ENCODE results near the gene MS4A4E. TPM values are rescaled to one million over a fixed set of nuclear protein-coding genes. Genes with fewer than 3 reads are reported as not detected.

MS4A4E gene
- total and polyA plus RNA-seq, 7 experiments from 2014 or later = 0.19 to 9.2 (median 2.1) TPM; not detected in 4

DNA sequence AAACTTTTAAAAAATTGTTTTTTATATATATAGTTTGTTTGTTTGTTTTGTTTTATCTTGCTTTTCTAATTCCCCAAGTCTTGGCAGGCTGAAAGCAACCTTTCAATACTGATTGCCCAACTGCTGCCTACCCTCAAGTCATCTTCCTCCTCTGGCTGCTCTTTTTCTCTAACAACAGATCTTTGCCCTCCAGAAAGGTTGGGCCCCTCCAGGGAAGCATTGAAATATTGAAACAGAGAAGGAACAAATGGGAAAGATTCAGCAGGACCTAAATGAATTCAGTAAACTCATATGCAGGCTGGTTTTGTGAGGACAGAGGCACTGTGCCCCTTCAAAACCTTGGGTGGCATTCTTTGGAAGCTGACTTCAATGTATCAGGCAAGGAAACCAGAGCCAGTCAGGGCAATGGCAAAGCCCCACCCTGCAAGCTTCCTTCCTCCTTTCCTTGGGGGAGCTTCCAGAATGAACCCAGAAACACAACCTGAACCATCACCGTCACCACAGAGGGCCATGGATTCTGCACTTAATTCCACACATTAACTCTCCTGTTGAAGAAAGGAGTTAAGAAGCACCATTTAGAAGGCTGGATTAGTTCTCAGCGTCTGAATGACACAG lies 59.2 kb downstream of the MS4A4E start:
- H3K27me3 Mint-ChIP-seq = peaks cover 6 to 34% (median 26%) of the 10 kb centered on the region in 5 donors
- H3K27ac ChIP-seq (ENCODE audit: low read depth, low read length) = no peak overlapping the region
- no peaks in the 10 kb centered on the region for H3K4me1 ChIP-seq (ENCODE audit: control insufficient read depth in 2 of 2, insufficient read depth in 2 of 2, low read length in 2 of 2)
- H3K9me3 Mint-ChIP-seq = peaks cover 0 to 12% (median 6%) of the 10 kb centered on the region in 11 donors
- ATAC-seq (peak; percentile 22), DNase-seq (no peak)
- intact Hi-C loops (cut with micrococcal nuclease) = no loop called here
- peaks cover 0 to 5% (median 0%) of the 10 kb centered on the region in 3 experiments for H3K9me3 ChIP-seq (ENCODE audit: control insufficient read depth in 2 of 3, low read length in 3 of 3)
- no peaks in the 10 kb centered on the region for H3K27me3 ChIP-seq (ENCODE audit: control insufficient read depth in 2 of 2, insufficient read depth in 2 of 2, low read length in 2 of 2)
- no peak overlapping the region for H3K27ac Mint-ChIP-seq
- H3K36me3 ChIP-seq (ENCODE audit: control insufficient read depth in 2 of 3, insufficient read depth in 3 of 3, low read length in 3 of 3) = no peaks in the 10 kb centered on the region
- peaks cover 0 to 7% (median 0%) of the 10 kb centered on the region in 7 donors for H3K4me1 Mint-ChIP-seq
- no peak overlapping the region for H3K4me3 ChIP-seq (ENCODE audit: low read length)
- ChIA-PET POLR2A (no interaction called here), CTCF (no interaction called here)
- peaks cover 0 to 7% (median 0%) of the 10 kb centered on the region in 5 donors for H3K36me3 Mint-ChIP-seq
- H3K4me3 Mint-ChIP-seq = no peak overlapping the region

DNA sequence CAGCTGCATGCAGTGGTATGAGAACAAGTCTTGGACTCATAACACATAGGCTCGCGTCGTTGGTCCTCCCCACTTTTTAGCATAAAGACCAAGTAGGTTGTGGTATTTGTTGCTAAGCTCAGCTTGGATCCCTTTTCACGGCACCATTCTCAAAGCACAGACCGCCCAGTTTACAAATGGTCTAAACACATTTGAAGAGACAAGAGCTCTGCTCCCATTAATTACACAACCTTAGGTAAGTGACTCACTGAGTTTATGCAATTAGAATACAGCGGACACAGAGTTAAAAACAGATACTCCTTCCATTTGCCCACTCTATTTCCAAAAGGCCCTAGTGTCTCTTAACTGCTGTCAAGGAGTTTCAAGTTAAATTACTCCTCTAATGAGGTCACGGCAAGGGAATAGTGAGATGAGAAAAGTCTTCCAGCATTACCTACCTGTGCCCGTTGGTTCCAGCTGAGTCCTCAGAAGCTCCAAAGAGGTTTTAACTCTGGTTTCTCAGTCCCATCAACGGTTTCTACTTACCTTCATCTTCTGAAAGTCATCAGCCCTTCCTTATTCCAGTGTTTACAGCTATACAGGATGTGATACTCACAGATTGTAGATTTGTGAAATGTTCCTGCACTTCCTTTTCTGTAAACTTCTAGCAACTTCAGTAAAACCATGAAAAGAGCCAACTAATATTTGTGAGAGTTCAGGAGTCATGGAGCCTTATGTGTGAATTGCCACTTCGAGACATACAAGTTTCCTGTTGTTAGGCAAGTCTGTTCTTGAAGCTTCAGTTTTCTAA lies 60.2 kb downstream of the MS4A4E start, which contains the start of gene MS4A6A:
MS4A6A (minus strand) TSS at position 543 of the 790 bp plus-strand sequence. CDS start 1,356 bp downstream, outside the sequence.
- ATAC-seq (peak; percentile 67), DNase-seq (no peak)
- peaks cover 6 to 38% (median 26%) of the 10 kb centered on the region in 5 donors for H3K27me3 Mint-ChIP-seq
- Histone ChIP-seq H3K4me1 (ENCODE audit: control insufficient read depth in 2 of 2, insufficient read depth in 2 of 2, low read length in 2 of 2) (no peaks in the 10 kb centered on the region), H3K9me3 (ENCODE audit: control insufficient read depth in 2 of 3, low read length in 3 of 3) (peaks cover 0 to 5% (median 0%) of the 10 kb centered on the region in 3 experiments), H3K27me3 (ENCODE audit: control insufficient read depth in 2 of 2, insufficient read depth in 2 of 2, low read length in 2 of 2) (no peaks in the 10 kb centered on the region), H3K4me3 (ENCODE audit: low read length) (no peak within 1 kb of the TSS), H3K36me3 (ENCODE audit: control insufficient read depth in 2 of 3, insufficient read depth in 3 of 3, low read length in 3 of 3) (no peaks in the 10 kb centered on the region), H3K27ac (ENCODE audit: low read depth, low read length) (no peak within 1 kb of the TSS)
- no peak within 1 kb of the TSS for H3K27ac Mint-ChIP-seq
- H3K4me1 Mint-ChIP-seq = peaks cover 0 to 7% (median 0%) of the 10 kb centered on the region in 7 donors
- intact Hi-C loops (cut with micrococcal nuclease) = no loop called here
- peaks cover 0 to 12% (median 6%) of the 10 kb centered on the region in 11 donors for H3K9me3 Mint-ChIP-seq
- peaks cover 0 to 7% (median 0%) of the 10 kb centered on the region in 5 donors for H3K36me3 Mint-ChIP-seq
- no peak within 1 kb of the TSS for H3K4me3 Mint-ChIP-seq
- CTCF ChIA-PET = no interaction called here
- POLR2A ChIA-PET = no interaction called here

DNA sequence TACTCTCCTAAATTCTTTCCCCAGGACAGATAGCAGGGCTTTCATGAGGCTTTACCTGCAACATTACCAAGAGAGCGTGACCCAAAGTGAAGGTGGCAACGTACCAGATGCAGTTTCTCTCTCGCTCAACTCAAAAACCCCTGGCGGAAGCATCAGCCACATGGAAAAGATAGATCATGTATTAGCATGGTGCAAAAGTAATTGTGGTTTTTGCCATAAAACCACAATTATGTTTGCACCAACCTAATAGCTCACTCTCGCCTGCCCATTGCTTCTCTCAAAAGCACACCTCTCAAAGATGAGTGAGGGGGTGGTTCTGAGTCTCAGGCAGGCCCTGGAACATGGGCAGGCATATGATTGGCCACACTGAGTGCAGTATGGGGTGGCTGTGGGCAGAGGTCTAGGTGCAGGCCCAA lies 67.1 kb downstream of the MS4A4E start:
- H3K9me3 ChIP-seq (ENCODE audit: control insufficient read depth in 2 of 3, low read length in 3 of 3) = no peaks in the 10 kb centered on the region
- ChIA-PET POLR2A (no interaction called here), CTCF (no interaction called here)
- H3K27ac Mint-ChIP-seq = no peak overlapping the region
- H3K36me3 ChIP-seq (ENCODE audit: control insufficient read depth in 2 of 3, insufficient read depth in 3 of 3, low read length in 3 of 3) = no peaks in the 10 kb centered on the region
- H3K4me3 ChIP-seq (ENCODE audit: low read length) = no peak overlapping the region
- DNase-seq (no peak), ATAC-seq (no peak)
- H3K27me3 ChIP-seq (ENCODE audit: control insufficient read depth in 2 of 2, insufficient read depth in 2 of 2, low read length in 2 of 2) = no peaks in the 10 kb centered on the region
- H3K27me3 Mint-ChIP-seq = peaks cover 2 to 40% (median 28%) of the 10 kb centered on the region in 5 donors
- H3K4me3 Mint-ChIP-seq = no peak overlapping the region
- no peaks in the 10 kb centered on the region for H3K4me1 ChIP-seq (ENCODE audit: control insufficient read depth in 2 of 2, insufficient read depth in 2 of 2, low read length in 2 of 2)
- H3K9me3 Mint-ChIP-seq = peaks cover 0 to 3% (median 0%) of the 10 kb centered on the region in 11 donors
- H3K27ac ChIP-seq (ENCODE audit: low read depth, low read length) = no peak overlapping the region
- peaks cover 0 to 2% (median 0%) of the 10 kb centered on the region in 7 donors for H3K4me1 Mint-ChIP-seq
- intact Hi-C loops (cut with micrococcal nuclease) = no loop called here
- H3K36me3 Mint-ChIP-seq = no peaks in the 10 kb centered on the region

DNA sequence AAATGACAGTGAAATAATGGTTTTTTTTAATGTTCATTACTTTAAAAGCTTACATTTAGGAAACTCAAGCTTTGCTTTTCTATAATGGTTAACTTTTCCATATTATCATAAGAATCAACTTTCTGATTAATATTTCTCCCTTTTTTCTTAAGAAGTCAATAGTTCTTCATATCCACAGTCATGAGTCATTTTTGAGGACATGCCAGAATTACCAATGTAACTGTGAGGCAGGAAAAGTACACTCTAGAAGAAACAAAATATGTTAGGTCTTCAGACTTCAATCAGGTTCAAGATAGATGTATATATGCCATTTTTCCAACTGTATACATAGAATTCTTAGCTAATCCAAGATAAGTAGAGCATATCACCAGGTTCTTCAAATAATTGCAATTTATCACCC lies 70.9 kb downstream of the MS4A4E start:
- ChIA-PET POLR2A (no interaction called here), CTCF (no interaction called here)
- intact Hi-C loops (cut with micrococcal nuclease) = no loop called here
- H3K9me3 Mint-ChIP-seq = peaks cover 0 to 28% (median 9%) of the 10 kb centered on the region in 11 donors
- Histone ChIP-seq H3K9me3 (ENCODE audit: control insufficient read depth in 2 of 3, low read length in 3 of 3) (peaks cover 0 to 10% (median 7%) of the 10 kb centered on the region in 3 experiments), H3K27ac (ENCODE audit: low read depth, low read length) (no peak overlapping the region), H3K27me3 (ENCODE audit: control insufficient read depth in 2 of 2, insufficient read depth in 2 of 2, low read length in 2 of 2) (no peaks in the 10 kb centered on the region), H3K36me3 (ENCODE audit: control insufficient read depth in 2 of 3, insufficient read depth in 3 of 3, low read length in 3 of 3) (no peaks in the 10 kb centered on the region), H3K4me1 (ENCODE audit: control insufficient read depth in 2 of 2, insufficient read depth in 2 of 2, low read length in 2 of 2) (no peaks in the 10 kb centered on the region), H3K4me3 (ENCODE audit: low read length) (no peak overlapping the region)
- no peaks in the 10 kb centered on the region for H3K36me3 Mint-ChIP-seq
- no peak overlapping the region for H3K4me3 Mint-ChIP-seq
- peaks cover 0 to 30% (median 20%) of the 10 kb centered on the region in 5 donors for H3K27me3 Mint-ChIP-seq
- DNase-seq (no peak), ATAC-seq (no peak)
- H3K4me1 Mint-ChIP-seq = no peaks in the 10 kb centered on the region
- H3K27ac Mint-ChIP-seq = no peak overlapping the region

DNA sequence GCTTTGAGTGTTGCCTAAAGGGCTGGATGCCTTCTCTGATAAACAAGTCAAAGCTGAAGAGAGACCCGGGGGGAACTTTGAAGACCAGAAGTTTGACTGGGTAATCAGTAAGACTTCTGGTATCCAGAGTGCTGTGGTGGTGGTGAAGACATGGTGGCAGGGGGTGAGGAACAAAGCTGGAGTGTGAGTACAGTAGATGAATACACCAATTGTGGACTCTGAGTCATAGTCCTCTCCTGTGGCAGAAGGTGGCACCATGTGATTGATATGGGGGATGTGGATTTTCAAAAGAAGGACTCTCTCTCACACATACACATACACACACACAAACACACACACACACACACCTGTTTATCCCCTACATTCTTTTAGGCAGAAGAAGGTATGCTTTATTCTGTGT lies 72.4 kb downstream of the MS4A4E start:
- no peak overlapping the region for H3K4me3 Mint-ChIP-seq
- DNase-seq = no peak
- Histone ChIP-seq H3K36me3 (ENCODE audit: control insufficient read depth in 2 of 3, insufficient read depth in 3 of 3, low read length in 3 of 3) (no peaks in the 10 kb centered on the region), H3K4me1 (ENCODE audit: control insufficient read depth in 2 of 2, insufficient read depth in 2 of 2, low read length in 2 of 2) (no peaks in the 10 kb centered on the region), H3K9me3 (ENCODE audit: control insufficient read depth in 2 of 3, low read length in 3 of 3) (peaks cover 0 to 10% (median 7%) of the 10 kb centered on the region in 3 experiments), H3K27ac (ENCODE audit: low read depth, low read length) (no peak overlapping the region), H3K4me3 (ENCODE audit: low read length) (no peak overlapping the region), H3K27me3 (ENCODE audit: control insufficient read depth in 2 of 2, insufficient read depth in 2 of 2, low read length in 2 of 2) (no peaks in the 10 kb centered on the region)
- H3K9me3 Mint-ChIP-seq = peaks cover 0 to 28% (median 10%) of the 10 kb centered on the region in 11 donors
- no peak overlapping the region for H3K27ac Mint-ChIP-seq
- no peaks in the 10 kb centered on the region for H3K36me3 Mint-ChIP-seq
- ATAC-seq = no peak
- intact Hi-C loops (cut with micrococcal nuclease) = no loop called here
- CTCF ChIA-PET = no interaction called here
- no peaks in the 10 kb centered on the region for H3K4me1 Mint-ChIP-seq
- H3K27me3 Mint-ChIP-seq = peaks cover 0 to 30% (median 14%) of the 10 kb centered on the region in 5 donors
- POLR2A ChIA-PET = no interaction called here

DNA sequence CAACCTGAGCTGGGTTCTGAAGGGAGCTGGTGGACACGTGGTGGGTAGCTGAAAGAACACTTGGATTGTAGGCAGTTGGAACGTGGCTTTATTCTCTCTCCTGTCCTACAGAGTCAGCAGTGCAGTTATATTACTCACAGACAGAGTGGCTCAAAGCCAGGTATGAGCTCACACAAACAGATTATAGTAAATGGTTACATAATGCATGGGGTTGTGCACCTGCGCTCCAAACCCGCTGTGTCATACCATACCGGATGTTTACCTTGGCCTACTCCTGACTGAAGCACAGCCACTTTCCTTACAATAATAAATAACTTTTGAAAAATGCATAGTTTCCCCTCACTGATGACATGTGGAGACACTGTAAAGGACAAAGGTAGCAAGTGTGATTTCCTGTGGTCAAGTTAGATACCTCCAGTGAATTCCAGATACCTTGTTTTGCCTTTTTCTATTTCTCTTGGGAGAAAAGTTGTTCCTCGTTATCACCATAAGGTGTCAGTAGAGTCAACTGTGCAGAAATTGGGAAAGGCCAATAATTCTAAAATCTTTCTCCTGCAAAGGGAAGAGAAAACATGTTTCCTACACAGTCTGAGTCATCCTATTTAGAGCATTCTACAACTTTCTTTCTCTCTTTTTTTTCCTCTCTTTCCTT lies 73.5 kb downstream of the MS4A4E start:
- peaks cover 0 to 28% (median 15%) of the 10 kb centered on the region in 11 donors for H3K9me3 Mint-ChIP-seq
- Histone ChIP-seq H3K4me1 (ENCODE audit: control insufficient read depth in 2 of 2, insufficient read depth in 2 of 2, low read length in 2 of 2) (no peaks in the 10 kb centered on the region), H3K27me3 (ENCODE audit: control insufficient read depth in 2 of 2, insufficient read depth in 2 of 2, low read length in 2 of 2) (no peaks in the 10 kb centered on the region), H3K27ac (ENCODE audit: low read depth, low read length) (no peak overlapping the region), H3K36me3 (ENCODE audit: control insufficient read depth in 2 of 3, insufficient read depth in 3 of 3, low read length in 3 of 3) (no peaks in the 10 kb centered on the region), H3K9me3 (ENCODE audit: control insufficient read depth in 2 of 3, low read length in 3 of 3) (peaks cover 0 to 10% (median 7%) of the 10 kb centered on the region in 3 experiments), H3K4me3 (ENCODE audit: low read length) (no peak overlapping the region)
- H3K4me1 Mint-ChIP-seq = no peaks in the 10 kb centered on the region
- ATAC-seq = peak; percentile 51
- H3K27ac Mint-ChIP-seq = no peak overlapping the region
- peak in 1 of 9 donors; percentile 7 for DNase-seq
- peaks cover 0 to 23% (median 12%) of the 10 kb centered on the region in 5 donors for H3K27me3 Mint-ChIP-seq
- no peaks in the 10 kb centered on the region for H3K36me3 Mint-ChIP-seq
- POLR2A ChIA-PET = no interaction called here
- no peak overlapping the region for H3K4me3 Mint-ChIP-seq
- intact Hi-C loops (cut with micrococcal nuclease) = no loop called here
- CTCF ChIA-PET = no interaction called here
